ENCODE data around the gene PSMC6.

DNA sequence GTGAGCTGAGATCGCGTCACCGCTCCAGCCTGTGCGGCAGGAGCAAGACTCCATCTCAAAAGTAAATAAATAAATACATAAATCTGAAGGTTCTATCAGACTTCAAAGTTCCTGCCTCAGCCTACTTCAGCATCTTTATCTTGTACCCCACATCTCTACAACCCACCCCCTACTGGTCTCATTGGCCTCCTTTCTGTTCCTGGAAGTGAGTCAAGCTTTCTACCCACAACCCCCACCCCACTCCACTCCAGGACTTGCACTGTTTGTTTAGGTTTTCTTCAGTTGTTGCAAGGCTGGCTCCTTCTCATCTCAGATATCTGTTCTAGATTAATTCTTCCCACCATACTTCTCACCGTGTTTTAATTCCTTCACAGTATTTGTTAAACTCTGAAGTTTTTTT lies 714 bp upstream of the PSMC6 start:
- TF ChIP-seq CTCF (conservative IDR thresholded peaks at IDR 0.05; ENCODE audit: low read depth in 2 of 2), result no peak
- TF ChIP-seq POLR2AphosphoS5 (IDR thresholded peaks at IDR 0.05; ENCODE audit: low read depth), result no peak
- TF ChIP-seq EZH2 (IDR thresholded peaks at IDR 0.05; ENCODE audit: low read depth, unreplicated experiment), result no peak
- no peak for TF ChIP-seq EZH2phosphoT487 (IDR thresholded peaks at IDR 0.05; ENCODE audit: unreplicated experiment)
- TF ChIP-seq STAT1 (IDR thresholded peaks at IDR 0.05; ENCODE audit: unreplicated experiment), result no peak
- TF ChIP-seq NANOG (IDR thresholded peaks at IDR 0.05; ENCODE audit: borderline replicate concordance), result no peak
- TF ChIP-seq, protein P1, sequence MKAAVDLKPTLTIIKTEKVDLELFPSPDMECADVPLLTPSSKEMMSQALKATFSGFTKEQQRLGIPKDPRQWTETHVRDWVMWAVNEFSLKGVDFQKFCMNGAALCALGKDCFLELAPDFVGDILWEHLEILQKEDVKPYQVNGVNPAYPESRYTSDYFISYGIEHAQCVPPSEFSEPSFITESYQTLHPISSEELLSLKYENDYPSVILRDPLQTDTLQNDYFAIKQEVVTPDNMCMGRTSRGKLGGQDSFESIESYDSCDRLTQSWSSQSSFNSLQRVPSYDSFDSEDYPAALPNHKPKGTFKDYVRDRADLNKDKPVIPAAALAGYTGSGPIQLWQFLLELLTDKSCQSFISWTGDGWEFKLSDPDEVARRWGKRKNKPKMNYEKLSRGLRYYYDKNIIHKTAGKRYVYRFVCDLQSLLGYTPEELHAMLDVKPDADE (IDR thresholded peaks at IDR 0.05), result no peak
- TF ChIP-seq ZNF331 (CRISPR knock-in tag; IDR thresholded peaks at IDR 0.05; ENCODE audit: low read depth), result no peak
- no peak for TF ChIP-seq CREB1 (CRISPR knock-in tag; IDR thresholded peaks at IDR 0.05; ENCODE audit: low read depth)
- TF ChIP-seq JUNB (IDR thresholded peaks at IDR 0.05; ENCODE audit: unreplicated experiment), result no peak
- no peak for TF ChIP-seq REST (IDR thresholded peaks at IDR 0.05; ENCODE audit: unreplicated experiment)
- no peak for TF ChIP-seq ZNF462 (CRISPR knock-in tag; IDR thresholded peaks at IDR 0.05)
